C4-2B (cell line): Measurements from ENCODE around the gene TMTC1.

ENCODE experiments used
- H3K27ac ChIP-seq: fragments of 450-650 bp; 2 replicates; pipeline ENCODE4 v1.5.1; 2017
- CTCF ChIP-seq: fragments of 450-650 bp; conservative IDR thresholded peaks from 2 replicates; pipeline ENCODE4 v1.5.1; 2017; ENCODE audit warnings: mild to moderate bottlenecking
- ZFX ChIP-seq: fragments of 450-650 bp; IDR thresholded peaks from 2 replicates; pipeline ENCODE4 v1.6.1; 2017

The TMTC1 gene

GRCh38 chr12:29702222-29702621 lies 81.5 kb downstream of the TMTC1 start:
- no peak overlapping the region for H3K27ac ChIP-seq
- TF ChIP-seq ZFX (no peak), CTCF (no peak)

GRCh38 chr12:29700761-29701481 lies 82.8 kb downstream of the TMTC1 start:
- H3K27ac ChIP-seq, result no peak overlapping the region
- no peak for TF ChIP-seq CTCF
- TF ChIP-seq ZFX, result no peak

- no peak overlapping the region for H3K27ac ChIP-seq
- TF ChIP-seq CTCF (no peak), ZFX (no peak)
Observed at GRCh38 chr12:29698756-29699155, 85.0 kb downstream of the TMTC1 start.

- TF ChIP-seq ZFX (no peak), CTCF (no peak)
- H3K27ac ChIP-seq, result no peak overlapping the region
Observed at GRCh38 chr12:29695800-29696199, 87.9 kb downstream of the TMTC1 start.

GRCh38 chr12:29695026-29695425 lies 88.7 kb downstream of the TMTC1 start:
- H3K27ac ChIP-seq, result no peak overlapping the region
- no peak for TF ChIP-seq CTCF
- no peak for TF ChIP-seq ZFX

GRCh38 chr12:29694002-29694401 lies 89.7 kb downstream of the TMTC1 start:
- TF ChIP-seq CTCF (no peak), ZFX (no peak)

GRCh38 chr12:29692237-29692636 lies 91.5 kb downstream of the TMTC1 start:
- H3K27ac ChIP-seq, result no peak overlapping the region

More at GRCh38 chr12:29694002-29694401, 89.7 kb downstream of the TMTC1 start:
- H3K27ac ChIP-seq, result no peak overlapping the region

More at GRCh38 chr12:29692237-29692636, 91.5 kb downstream of the TMTC1 start:
- TF ChIP-seq CTCF, result no peak
- TF ChIP-seq ZFX, result no peak
